Omental fat pad (tissue), 4 donors: ENCODE results near the gene SLC28A1. TPM values are rescaled to one million over a fixed set of nuclear protein-coding genes. Genes with fewer than 3 reads are reported as not detected.
A peak's percentile ranks its signal among the peaks of the same experiment; 100 is the strongest.

Experiments
- ATAC-seq: fragments of 150-250 bp; one replicate; pipeline ENCODE4 v1.9.1; 2016; ENCODE audit warnings: mild to moderate bottlenecking, moderate library complexity; ENCODE audit not compliant: low FRiP score
- DNase-seq: peaks from one replicate; pipeline ENCODE4 v3.0.0-alpha.2; 2019; ENCODE audit warnings: low spot score
- total RNA-seq, 4 donors: library from RNA; depleted of rRNA; stranded (reverse); fragments of >200 nt; gene quantifications; one replicate each; pipeline ENCODE4 v1.1.0, GENCODE V29; 2016
- TF ChIP-seq, protein P1 (sequence below), 3 donors: fragments of 450-650 bp; IDR thresholded peaks; one replicate each; pipeline ENCODE4 v1.5.1; 2016 to 2017; ENCODE audit warnings: antibody characterized with exemption in 3 of 3, mild to moderate bottlenecking in 3 of 3, moderate library complexity in 2 of 3

SLC28A1 gene
- total RNA-seq, 4 donors from 2014 or later: not detected

GRCh38 chr15:84953726-84954125 is 69.3 kb downstream of the SLC28A1 start:
- ATAC-seq (no peak), DNase-seq (no peak)
- TF ChIP-seq, protein P1, sequence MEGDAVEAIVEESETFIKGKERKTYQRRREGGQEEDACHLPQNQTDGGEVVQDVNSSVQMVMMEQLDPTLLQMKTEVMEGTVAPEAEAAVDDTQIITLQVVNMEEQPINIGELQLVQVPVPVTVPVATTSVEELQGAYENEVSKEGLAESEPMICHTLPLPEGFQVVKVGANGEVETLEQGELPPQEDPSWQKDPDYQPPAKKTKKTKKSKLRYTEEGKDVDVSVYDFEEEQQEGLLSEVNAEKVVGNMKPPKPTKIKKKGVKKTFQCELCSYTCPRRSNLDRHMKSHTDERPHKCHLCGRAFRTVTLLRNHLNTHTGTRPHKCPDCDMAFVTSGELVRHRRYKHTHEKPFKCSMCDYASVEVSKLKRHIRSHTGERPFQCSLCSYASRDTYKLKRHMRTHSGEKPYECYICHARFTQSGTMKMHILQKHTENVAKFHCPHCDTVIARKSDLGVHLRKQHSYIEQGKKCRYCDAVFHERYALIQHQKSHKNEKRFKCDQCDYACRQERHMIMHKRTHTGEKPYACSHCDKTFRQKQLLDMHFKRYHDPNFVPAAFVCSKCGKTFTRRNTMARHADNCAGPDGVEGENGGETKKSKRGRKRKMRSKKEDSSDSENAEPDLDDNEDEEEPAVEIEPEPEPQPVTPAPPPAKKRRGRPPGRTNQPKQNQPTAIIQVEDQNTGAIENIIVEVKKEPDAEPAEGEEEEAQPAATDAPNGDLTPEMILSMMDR (IDR thresholded peaks at IDR 0.05): no peak

DNA sequence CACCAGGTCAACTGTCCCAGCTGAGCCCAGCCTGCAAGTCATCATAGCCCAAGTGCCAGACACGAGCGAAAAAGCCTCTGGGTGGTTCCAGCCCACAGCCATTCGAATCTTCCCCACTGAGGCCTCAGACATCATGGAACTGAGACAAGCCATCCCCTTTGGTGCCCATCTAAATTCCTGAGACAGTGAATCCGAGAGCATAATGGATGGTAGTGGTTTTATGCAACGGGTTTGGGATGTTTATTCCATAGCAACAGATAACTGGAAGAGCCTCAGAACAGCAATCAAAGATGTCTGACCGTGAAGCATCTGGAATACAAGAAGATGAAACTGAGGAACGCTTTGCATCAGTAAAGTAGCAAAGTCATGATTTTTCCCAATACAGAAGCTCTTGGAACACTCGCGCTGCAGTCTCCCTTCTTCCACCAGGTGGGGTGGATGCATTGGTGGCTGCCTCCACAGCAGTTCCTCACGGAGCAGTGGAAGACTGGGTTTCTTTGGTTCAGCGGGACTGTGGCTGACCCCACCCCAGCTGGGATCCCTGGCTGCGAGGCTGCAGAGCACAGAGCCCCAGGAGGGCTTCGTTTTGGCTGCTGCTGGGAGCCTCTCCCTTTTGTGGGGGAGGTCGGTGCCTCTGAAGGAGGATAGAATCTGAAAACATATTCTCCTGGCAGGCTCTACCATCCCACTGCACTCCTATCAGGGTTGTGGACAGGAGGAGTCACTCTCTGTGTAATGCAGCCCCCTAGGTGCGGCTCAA is 70.8 kb downstream of the SLC28A1 start:
- ATAC-seq (peak; percentile 92), DNase-seq (peak; percentile 57)

GRCh38 chr15:84956199-84956598 is 71.7 kb downstream of the SLC28A1 start:
- DNase-seq (no peak), ATAC-seq (no peak)
- TF ChIP-seq, protein P1 (IDR thresholded peaks at IDR 0.05): no peak

More for the DNA sequence above, 70.8 kb downstream of the SLC28A1 start:
- TF ChIP-seq, protein P1 (IDR thresholded peaks at IDR 0.05): peak in 1 of 3 donors; percentile 64

- no peak for DNase-seq
- TF ChIP-seq, protein P1 (IDR thresholded peaks at IDR 0.05): no peak
These were observed 76.1 kb downstream of the SLC28A1 start for GRCh38 chr15:84960391-84961113.

GRCh38 chr15:84961114-84961452 is 76.6 kb downstream of the SLC28A1 start:
- peak; percentile 87 for ATAC-seq

More at GRCh38 chr15:84960391-84961113, 76.1 kb downstream of the SLC28A1 start:
- ATAC-seq: no peak

GRCh38 chr15:84961707-84962106 is 77.2 kb downstream of the SLC28A1 start:
- DNase-seq (no peak), ATAC-seq (no peak)
- TF ChIP-seq, protein P1 (IDR thresholded peaks at IDR 0.05): no peak

More at GRCh38 chr15:84961114-84961452, 76.6 kb downstream of the SLC28A1 start:
- DNase-seq: no peak
- TF ChIP-seq, protein P1 (IDR thresholded peaks at IDR 0.05): no peak
